Keratinocyte (primary cell): Measurements from ENCODE around the gene ZNF816. TPM values are rescaled to one million over a fixed set of nuclear protein-coding genes. Genes with fewer than 3 reads are reported as not detected.
A peak's percentile ranks its signal among the peaks of the same experiment; 100 is the strongest.

Experiments
- DNase-seq: peaks from one replicate; pipeline ENCODE4 v3.0.0-alpha.2; 2011; ENCODE audit warnings: low read depth, missing footprints, low spot score
- FAIRE-seq: peaks from 2 replicates; lab custom pipeline; 2011; peaks lifted over from hg19 to GRCh38; lab: Jason Lieb, UNC
- H2AFZ ChIP-seq: 2 replicates; pipeline ENCODE4 v1.6.0; 2012; ENCODE audit warnings: low read length, control low read depth, inconsistent platforms; ENCODE audit not compliant: control insufficient read depth
- H3K27ac ChIP-seq: 2 replicates; pipeline ENCODE4 v1.5.1; 2011; ENCODE audit warnings: low read length; ENCODE audit not compliant: control insufficient read depth, insufficient read depth
- H3K27me3 ChIP-seq: 3 replicates; pipeline ENCODE4 v1.6.0; 2011; ENCODE audit warnings: low read length; ENCODE audit not compliant: control insufficient read depth, insufficient read depth; ENCODE audit errors: extremely low read depth
- H3K36me3 ChIP-seq, 2 experiments: 2 replicates in 1 of 2; 3 replicates in 1 of 2; pipeline ENCODE4 v1.5.1; 2011; ENCODE audit warnings: low read length in 2 of 2, mild to moderate bottlenecking in 1 of 2; ENCODE audit not compliant: control insufficient read depth in 2 of 2, insufficient read depth in 2 of 2; ENCODE audit errors: extremely low read depth in 1 of 2
- H3K4me1 ChIP-seq: 3 replicates; pipeline ENCODE4 v1.5.1; 2011; ENCODE audit warnings: low read length; ENCODE audit not compliant: control insufficient read depth, insufficient read depth; ENCODE audit errors: extremely low read depth
- H3K4me2 ChIP-seq: 3 replicates; pipeline ENCODE4 v1.6.0; 2011; ENCODE audit warnings: low read depth, low read length; ENCODE audit not compliant: control insufficient read depth, insufficient read depth; ENCODE audit errors: extremely low read depth
- H3K4me3 ChIP-seq, 3 experiments: fragments of 200-600 bp in 1 of 3; sonication (generic) in 1 of 3; 2 replicates in 2 of 3; 3 replicates in 1 of 3; pipeline ENCODE4 v1.5.1; 2011 to 2016; ENCODE audit warnings: low read length in 3 of 3, mild to moderate bottlenecking in 3 of 3, control low read depth in 2 of 3, inconsistent platforms in 1 of 3, low read depth in 1 of 3, mixed read lengths in 1 of 3, mixed run types in 1 of 3, moderate library complexity in 1 of 3; ENCODE audit not compliant: control insufficient read depth in 2 of 3, insufficient read depth in 2 of 3; ENCODE audit errors: extremely low read depth in 1 of 3
- H3K79me2 ChIP-seq: 2 replicates; pipeline ENCODE4 v1.6.0; 2012; ENCODE audit warnings: low read length; ENCODE audit not compliant: control insufficient read depth, insufficient read depth
- H3K9ac ChIP-seq: 3 replicates; pipeline ENCODE4 v1.6.0; 2011; ENCODE audit warnings: low read length; ENCODE audit not compliant: control insufficient read depth, insufficient read depth; ENCODE audit errors: extremely low read depth
- H3K9me1 ChIP-seq: 3 replicates; pipeline ENCODE4 v1.6.0; 2011; ENCODE audit warnings: low read length; ENCODE audit not compliant: control insufficient read depth, insufficient read depth; ENCODE audit errors: extremely low read depth
- H3K9me3 ChIP-seq: 2 replicates; pipeline ENCODE4 v1.5.1; 2012; ENCODE audit warnings: low read depth, low read length; ENCODE audit not compliant: control insufficient read depth
- H4K20me1 ChIP-seq: 3 replicates; pipeline ENCODE4 v1.6.0; 2011; ENCODE audit warnings: low read length; ENCODE audit not compliant: control insufficient read depth, insufficient read depth; ENCODE audit errors: extremely low read depth
- CTCF ChIP-seq, 3 experiments: IDR thresholded peaks in 1 of 3; conservative IDR thresholded peaks in 1 of 3; optimal IDR thresholded peaks in 1 of 3; 2 replicates in 2 of 3; 3 replicates in 1 of 3; pipeline versions ENCODE3 to v1.5.1; 2011; ENCODE audit warnings: low read length in 3 of 3, mild to moderate bottlenecking in 3 of 3, moderate library complexity in 2 of 3, control low read depth in 1 of 3, inconsistent platforms in 1 of 3; ENCODE audit not compliant: insufficient read depth in 2 of 3; ENCODE audit errors: extremely low read depth in 1 of 3
- EZH2 ChIP-seq: IDR thresholded peaks from one replicate; pipeline ENCODE4 v1.6.1; 2012; ENCODE audit warnings: inconsistent platforms, mild to moderate bottlenecking, low read length, moderate library complexity
- dilution Hi-C: fragments of 300-500 bp; cut with MboI; formaldehyde crosslinking; loops from one replicate; pipeline ENCODE4 v1.7.0; 2020; ENCODE audit warnings: low sequenced_read_pairs; ENCODE audit not compliant: extremely low pct_ligation_motif_present
- polyA plus RNA-seq, 5 experiments: library from polyadenylated mRNA; depleted of rRNA in 3 of 5; stranded (reverse) in 3 of 5; stranded (forward) in 1 of 5; unstranded in 1 of 5; fragments of >200 nt; gene quantifications; 1 replicate in 1 of 5; 2 replicates in 3 of 5; 3 replicates in 1 of 5; pipeline versions ENCODE4 v1.2.1 to v1.2.3, GENCODE V29; 2011 to 2012; ENCODE audit warnings: missing spikeins in 2 of 5, low read depth in 1 of 5, low replicate concordance in 1 of 5

The ZNF816 gene
- polyA plus RNA-seq, 1 donor (not counting 4 experiments of a cell fraction or from before 2014, with no cell fraction given): 4.3 TPM

DNA sequence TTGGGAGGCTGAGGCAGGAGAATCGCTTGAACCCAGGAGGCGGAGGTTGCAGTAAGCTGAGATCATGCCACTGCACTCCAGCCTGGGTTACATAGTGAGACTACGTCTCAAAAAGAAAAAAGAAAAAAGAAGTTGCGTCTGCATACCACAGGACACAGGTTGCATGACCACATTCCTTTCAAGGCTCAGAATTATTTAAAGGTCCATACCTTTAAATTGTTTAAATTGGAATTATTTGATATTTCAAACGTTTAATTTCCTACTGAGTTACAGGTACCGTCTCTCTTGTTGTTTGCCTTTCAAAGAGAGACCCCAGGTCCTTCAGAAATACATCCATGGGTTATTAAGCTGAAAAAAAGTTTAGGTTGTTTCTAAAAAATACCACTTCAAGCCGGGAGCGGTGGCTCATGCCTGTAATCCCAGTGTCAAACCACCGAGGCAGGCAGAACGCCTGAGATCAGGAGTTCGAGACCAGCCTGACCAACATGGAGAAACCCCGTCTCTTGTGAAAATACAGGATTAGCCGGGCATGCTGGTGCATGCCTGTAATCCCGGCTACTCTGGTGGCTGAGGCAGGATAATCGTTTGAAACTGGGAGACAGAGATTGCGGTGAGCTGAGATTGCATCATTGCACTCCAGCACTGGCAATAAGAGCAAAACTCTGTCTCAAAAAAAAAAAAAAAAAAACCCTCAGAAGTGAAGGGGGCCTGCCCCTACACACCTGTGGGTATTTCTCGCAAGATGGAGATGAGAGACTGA, 18.6 kb downstream of the ZNF816 start:
- H3K9ac ChIP-seq: no peak overlapping the region
- no peak overlapping the region for H3K27ac ChIP-seq
- DNase-seq (no peak), FAIRE-seq (no peak)
- H2AFZ ChIP-seq: no peak overlapping the region
- no peaks in the 10 kb centered on the region for H3K36me3 ChIP-seq
- dilution Hi-C loops: no loop called here
- H3K4me2 ChIP-seq: no peak overlapping the region
- H3K4me3 ChIP-seq: no peak overlapping the region
- TF ChIP-seq EZH2 (no peak), CTCF (optimal IDR thresholded peaks at IDR 0.05 in 1 of 3, IDR thresholded peaks at IDR 0.05 in 1 of 3, conservative IDR thresholded peaks at IDR 0.05 in 1 of 3; ENCODE audit: extremely low read depth in 1 of 3, insufficient read depth in 2 of 3, low read length in 3 of 3) (no peak)
- H4K20me1 ChIP-seq: no peaks in the 10 kb centered on the region
- H3K79me2 ChIP-seq: no peaks in the 10 kb centered on the region
- no peaks in the 10 kb centered on the region for H3K4me1 ChIP-seq
- H3K9me1 ChIP-seq: no peaks in the 10 kb centered on the region
- peaks cover 19% of the 10 kb centered on the region for H3K9me3 ChIP-seq
- no peaks in the 10 kb centered on the region for H3K27me3 ChIP-seq

DNA sequence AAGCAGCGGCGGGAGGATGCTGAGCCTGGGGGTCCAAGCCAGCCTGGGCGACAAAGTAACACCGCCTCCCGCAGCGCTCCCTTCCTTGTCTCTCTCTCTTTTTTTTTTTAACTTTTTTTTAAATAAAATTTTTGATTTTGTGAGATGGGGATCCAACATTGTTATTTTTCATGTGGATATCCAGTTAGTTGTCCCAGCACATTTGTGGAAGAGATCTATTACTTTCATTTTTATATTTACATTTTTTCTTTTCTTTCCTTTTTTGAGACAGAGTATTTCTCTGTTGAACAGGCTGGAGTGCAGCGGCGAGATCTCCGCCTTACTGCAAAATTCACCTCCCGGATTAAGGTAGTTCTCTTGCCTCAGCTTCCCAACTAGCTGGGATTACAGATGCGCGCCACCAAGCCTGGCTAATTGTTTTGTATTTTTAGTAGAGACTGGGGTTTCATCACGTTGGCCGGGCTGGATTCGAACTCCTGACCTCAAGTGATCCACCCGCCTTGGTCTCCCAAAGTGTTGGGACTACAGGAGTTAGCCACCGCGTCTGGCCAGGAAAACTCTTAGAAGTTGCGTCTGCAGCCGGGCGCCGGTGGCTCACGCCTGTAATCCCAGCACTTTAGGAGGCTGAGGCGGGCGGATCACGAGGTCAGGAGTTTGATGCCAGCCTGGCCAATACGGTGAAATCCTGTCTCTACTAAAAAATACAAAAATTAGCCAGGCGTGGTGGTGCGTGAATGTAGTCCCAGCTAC, 19.4 kb downstream of the ZNF816 start:
- H3K9ac ChIP-seq: no peak overlapping the region
- H3K79me2 ChIP-seq: no peaks in the 10 kb centered on the region
- no peak overlapping the region for H3K27ac ChIP-seq
- no peaks in the 10 kb centered on the region for H3K9me1 ChIP-seq
- no peaks in the 10 kb centered on the region for H3K36me3 ChIP-seq
- H3K4me1 ChIP-seq: no peaks in the 10 kb centered on the region
- DNase-seq (no peak), FAIRE-seq (no peak)
- peak overlapping the region; percentile 88 for H3K4me2 ChIP-seq
- H2AFZ ChIP-seq: peak overlapping the region; percentile 84
- peak overlapping the region; percentile 38 to 70 (median 48) for H3K4me3 ChIP-seq
- TF ChIP-seq CTCF (optimal IDR thresholded peaks at IDR 0.05 in 1 of 3, IDR thresholded peaks at IDR 0.05 in 1 of 3, conservative IDR thresholded peaks at IDR 0.05 in 1 of 3; ENCODE audit: extremely low read depth in 1 of 3, insufficient read depth in 2 of 3, low read length in 3 of 3) (no peak), EZH2 (no peak)
- dilution Hi-C loops: no loop called here
- H3K9me3 ChIP-seq: peaks cover 15% of the 10 kb centered on the region
- no peaks in the 10 kb centered on the region for H4K20me1 ChIP-seq
- no peaks in the 10 kb centered on the region for H3K27me3 ChIP-seq
